ENCODE results near the gene CARD14.
"Not testable (repeated sequence)": the region's sequence is repeated elsewhere in the genome, so short reads cannot be mapped to it uniquely, and the experiment has no call there.

Gene CARD14

DNA sequence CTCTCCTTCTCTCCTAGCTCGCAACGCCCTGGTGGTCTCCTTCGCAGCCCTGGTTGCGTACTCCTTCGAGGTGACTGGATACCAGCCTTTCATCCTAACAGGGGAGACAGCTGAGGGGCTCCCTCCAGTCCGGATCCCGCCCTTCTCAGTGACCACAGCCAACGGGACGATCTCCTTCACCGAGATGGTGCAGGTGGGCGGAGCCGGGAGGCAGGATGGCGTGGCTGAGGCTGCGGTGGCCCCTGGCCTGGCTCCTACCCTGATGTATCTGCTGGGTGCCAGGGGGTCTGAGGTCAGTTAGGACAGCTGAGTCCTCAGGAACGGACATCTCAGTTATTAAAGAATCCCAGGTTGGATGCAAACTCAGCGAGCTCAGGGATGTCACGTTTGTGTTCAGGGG, 67.1 kb downstream of the CARD14 start:
- DNase-seq (ENCODE audit: extremely low read depth, low read depth), result no peak
- TF ChIP-seq, protein P1, sequence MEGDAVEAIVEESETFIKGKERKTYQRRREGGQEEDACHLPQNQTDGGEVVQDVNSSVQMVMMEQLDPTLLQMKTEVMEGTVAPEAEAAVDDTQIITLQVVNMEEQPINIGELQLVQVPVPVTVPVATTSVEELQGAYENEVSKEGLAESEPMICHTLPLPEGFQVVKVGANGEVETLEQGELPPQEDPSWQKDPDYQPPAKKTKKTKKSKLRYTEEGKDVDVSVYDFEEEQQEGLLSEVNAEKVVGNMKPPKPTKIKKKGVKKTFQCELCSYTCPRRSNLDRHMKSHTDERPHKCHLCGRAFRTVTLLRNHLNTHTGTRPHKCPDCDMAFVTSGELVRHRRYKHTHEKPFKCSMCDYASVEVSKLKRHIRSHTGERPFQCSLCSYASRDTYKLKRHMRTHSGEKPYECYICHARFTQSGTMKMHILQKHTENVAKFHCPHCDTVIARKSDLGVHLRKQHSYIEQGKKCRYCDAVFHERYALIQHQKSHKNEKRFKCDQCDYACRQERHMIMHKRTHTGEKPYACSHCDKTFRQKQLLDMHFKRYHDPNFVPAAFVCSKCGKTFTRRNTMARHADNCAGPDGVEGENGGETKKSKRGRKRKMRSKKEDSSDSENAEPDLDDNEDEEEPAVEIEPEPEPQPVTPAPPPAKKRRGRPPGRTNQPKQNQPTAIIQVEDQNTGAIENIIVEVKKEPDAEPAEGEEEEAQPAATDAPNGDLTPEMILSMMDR (IDR thresholded peaks at IDR 0.05; ENCODE audit: low read depth, low read length), result no peak

DNA sequence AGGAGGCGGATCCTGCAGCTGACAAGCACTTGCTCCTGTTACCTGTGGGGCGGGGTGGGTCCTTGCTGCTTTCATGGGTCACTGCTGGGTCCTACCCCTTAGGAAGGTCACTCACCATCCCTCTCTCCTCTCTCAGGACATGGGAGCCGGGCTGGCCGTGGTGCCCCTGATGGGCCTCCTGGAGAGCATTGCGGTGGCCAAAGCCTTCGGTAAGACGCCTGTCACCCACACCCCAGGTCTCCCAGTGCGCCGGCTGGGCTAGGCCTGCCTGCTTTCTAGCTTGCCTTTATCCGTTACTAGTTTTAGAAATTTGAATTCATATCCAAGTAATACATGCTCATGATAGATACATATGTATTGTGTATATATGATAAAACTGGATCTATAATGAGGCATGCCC, 67.6 kb downstream of the CARD14 start:
- DNase-seq (ENCODE audit: extremely low read depth, low read depth), result no peak
- TF ChIP-seq, protein P1 (IDR thresholded peaks at IDR 0.05; ENCODE audit: low read depth, low read length), result no peak

DNA sequence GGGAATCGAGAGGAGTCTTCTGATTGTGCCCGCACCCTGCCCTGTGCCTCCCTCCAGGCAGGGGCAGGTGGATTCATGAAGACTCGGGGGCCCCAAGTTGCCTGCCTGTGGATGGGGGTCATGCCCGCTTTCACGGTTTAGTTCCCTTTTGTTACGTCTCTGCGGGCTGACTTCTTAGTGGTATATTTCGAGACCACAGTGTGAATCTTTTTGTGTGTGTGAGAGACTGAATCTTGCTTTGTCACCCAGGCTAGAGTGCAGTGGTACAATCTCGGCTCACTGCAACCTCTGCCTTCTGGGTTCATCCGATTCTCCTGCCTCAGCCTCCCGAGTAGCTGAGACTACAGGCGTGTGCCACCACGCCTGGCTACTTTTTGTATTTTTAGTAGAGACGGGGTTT, 72.7 kb downstream of the CARD14 start:
- DNase-seq (ENCODE audit: extremely low read depth, low read depth), result no peak
- TF ChIP-seq, protein P1 (IDR thresholded peaks at IDR 0.05; ENCODE audit: low read depth, low read length), result no peak

DNA sequence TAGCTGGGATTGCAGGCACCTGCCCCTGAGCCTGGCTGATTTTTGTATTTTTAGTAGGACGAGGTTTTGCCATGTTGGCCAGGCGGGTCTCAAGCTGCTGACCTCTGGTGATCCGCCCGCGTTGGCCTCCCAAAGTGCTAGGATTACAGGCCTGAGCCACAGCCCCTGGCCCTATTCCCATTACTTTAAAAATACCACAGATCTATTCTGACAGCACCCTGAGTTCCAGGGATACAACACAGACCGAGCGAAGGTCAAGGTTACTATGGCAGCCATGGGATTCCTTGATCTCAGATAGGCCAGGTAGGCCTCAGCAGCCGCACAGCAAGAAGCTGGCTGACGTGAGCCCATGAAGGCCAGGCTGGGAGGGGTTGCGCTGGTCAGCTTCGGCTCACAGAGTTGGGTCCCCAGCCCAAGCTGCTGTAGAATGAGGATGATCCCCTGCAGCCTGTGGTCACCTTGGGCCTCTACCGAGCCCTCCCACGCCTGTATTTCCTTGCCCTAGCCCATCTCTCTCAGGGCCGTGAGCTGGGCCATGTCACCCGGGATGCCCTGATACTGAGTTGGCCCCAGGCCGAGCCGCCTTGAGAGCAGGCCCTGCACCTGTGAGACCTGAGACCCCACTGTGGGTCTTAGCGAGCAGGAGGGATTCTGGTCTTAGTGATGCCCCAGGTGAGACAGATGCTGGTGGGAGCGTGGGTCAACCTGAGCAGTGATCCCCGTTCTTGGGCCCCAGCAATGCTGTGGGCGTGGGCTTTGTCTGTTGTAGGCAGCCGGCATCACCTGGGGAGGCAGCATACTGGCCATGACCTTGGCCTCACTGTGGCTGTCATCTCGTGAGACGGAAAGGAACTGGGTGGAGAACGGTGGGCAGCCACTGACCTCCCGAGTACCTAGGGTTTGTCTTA, 74.0 kb downstream of the CARD14 start:
- no peak for DNase-seq (ENCODE audit: extremely low read depth, low read depth)
- TF ChIP-seq, protein P1 (IDR thresholded peaks at IDR 0.05; ENCODE audit: low read depth, low read length), result no peak

DNA sequence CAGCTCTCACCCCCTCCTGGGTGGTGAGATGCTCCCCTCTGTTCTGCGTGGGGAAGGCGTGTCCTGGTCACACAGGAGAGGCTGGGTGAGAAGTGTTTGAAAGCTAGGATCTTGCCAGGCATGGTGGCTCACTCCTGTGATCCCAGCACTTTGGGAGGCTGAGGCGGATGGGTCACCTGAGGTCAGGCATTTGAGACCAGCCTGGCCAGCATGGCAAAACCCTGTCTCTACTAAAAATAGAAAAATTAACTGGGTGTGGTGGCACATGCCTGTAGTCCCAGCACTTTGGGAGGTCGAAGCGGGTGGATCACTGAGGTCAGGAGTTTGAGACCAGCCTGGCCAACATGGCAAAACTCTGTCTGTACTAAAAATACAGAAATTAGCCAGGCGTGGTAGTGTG, 74.6 kb downstream of the CARD14 start:
- DNase-seq (ENCODE audit: extremely low read depth, low read depth), result not testable (repeated sequence)

DNA sequence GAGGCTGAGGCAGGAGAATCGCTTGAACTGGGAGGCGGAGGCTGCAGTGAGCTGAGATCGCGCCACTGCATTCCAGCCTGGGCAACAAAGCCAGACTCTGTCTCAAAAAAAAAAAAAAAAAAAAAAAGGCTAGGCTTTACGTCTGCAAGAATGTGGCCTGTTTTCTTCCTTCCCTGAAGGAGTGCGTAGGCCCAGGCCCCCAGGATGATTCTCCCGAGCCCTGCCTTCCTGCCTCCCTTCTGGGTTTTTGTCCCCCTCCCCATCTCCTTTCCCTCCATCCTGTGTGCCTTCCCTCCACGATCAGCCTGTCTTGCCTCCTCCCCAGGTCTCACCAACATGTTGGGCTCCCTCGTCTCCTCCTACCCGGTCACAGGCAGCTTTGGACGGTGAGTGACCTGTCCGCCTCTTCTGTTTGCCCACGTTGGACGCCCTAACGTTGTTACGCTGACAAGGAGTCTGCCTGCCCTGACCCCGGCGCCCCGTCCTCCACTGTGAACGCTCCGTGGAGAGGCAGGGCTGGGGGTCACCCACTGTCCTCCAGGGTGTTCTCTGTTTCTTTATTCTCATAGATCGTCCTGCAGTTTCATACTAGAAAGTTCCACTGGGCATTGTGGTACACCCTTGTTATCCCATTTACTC, 75.2 kb downstream of the CARD14 start:
- DNase-seq (ENCODE audit: extremely low read depth, low read depth), result no peak

DNA sequence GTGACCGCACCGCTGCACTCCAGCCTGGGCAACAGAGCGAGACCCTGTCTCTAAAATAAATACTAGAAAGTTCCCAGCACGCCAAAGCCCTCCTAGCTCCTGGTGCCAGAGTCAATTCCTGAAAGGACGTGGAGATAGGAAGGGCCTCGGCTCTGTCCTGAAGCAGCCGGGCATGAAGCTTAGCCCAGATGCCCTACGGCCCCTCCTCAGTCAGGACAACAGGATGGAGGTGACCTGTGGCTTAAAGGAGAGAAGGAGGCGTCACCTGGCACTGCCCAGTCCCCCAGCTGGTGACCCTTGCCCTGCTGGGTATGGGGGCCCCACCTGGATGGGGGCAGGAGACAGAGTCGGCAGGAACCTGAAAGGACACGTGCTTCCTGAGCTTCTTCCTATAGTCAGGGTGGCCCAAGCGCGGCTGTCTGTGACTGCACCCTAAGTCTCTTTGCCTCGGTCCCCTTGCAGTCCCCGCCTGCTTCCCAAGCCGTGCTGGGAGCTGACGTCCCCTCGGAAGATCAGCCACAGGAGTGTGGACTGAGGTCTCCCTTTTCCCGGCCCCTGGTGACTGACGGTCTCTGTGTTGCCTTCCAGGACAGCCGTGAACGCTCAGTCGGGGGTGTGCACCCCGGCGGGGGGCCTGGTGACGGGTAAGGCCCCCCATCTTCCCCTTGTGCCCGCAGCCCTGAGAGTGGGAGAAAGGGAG, 75.9 kb downstream of the CARD14 start:
- TF ChIP-seq, protein P1 (IDR thresholded peaks at IDR 0.05; ENCODE audit: low read depth, low read length), result no peak

More for the DNA sequence above, 75.2 kb downstream of the CARD14 start:
- TF ChIP-seq, protein P1 (IDR thresholded peaks at IDR 0.05; ENCODE audit: low read depth, low read length), result no peak

More for the DNA sequence above, 75.9 kb downstream of the CARD14 start:
- no peak for DNase-seq (ENCODE audit: extremely low read depth, low read depth)

All from AG09319 (cell line).